Measurements from ENCODE around the gene PIAS2. TPM values are rescaled to one million over a fixed set of nuclear protein-coding genes. Genes with fewer than 3 reads are reported as not detected.
"Not testable (repeated sequence)": the region's sequence is repeated elsewhere in the genome, so short reads cannot be mapped to it uniquely, and the experiment has no call there.

PIAS2 gene
- total and polyA plus RNA-seq, 7 donors, result 5.5 to 66.7 (median 44.8) TPM

GRCh38 chr18:46842583-46842982 lies 74.7 kb downstream of the PIAS2 start:
- Histone ChIP-seq H3K4me1 (peaks cover 7% of the 10 kb centered on the region), H3K27me3 (ENCODE audit: insufficient read depth in 3 of 3, low read length in 2 of 3) (no peaks in the 10 kb centered on the region), H3K9me3 (no peaks in the 10 kb centered on the region), H3K4me3 (no peak overlapping the region), H3K36me3 (ENCODE audit: insufficient read depth in 1 of 2, low read depth in 1 of 2) (peaks cover 0 to 16% of the 10 kb centered on the region in 2 donors), H3K27ac (no peak overlapping the region)
- 92 to 94% (median 92%) methylated on average over 5 of the region's 5 CpGs for WGBS, 3 donors
- DNase-seq, result no peak
- no peak for ATAC-seq
- TF ChIP-seq CTCF (IDR thresholded peaks at IDR 0.05), result no peak
- intact Hi-C loops (cut with DNase I), result no loop called here

DNA sequence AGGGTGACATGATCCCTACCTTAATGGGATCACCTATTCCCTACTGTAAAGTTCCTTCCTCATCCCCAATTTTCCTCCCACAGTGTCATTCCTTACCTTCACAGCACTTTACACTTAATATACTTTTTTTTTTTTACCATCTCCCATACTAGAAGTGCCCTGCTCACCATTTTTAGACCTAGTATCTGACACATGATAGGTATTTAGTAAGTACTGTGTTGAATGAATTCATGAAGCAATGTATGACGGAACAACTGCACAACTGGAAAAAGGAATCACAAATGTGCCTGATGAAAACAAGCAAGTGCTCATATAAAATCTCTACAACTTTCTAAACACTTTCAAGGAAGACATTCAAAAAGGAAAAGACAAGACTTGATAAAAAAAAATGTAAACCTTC lies 83.4 kb downstream of the PIAS2 start:
- Histone ChIP-seq H3K9me3 (no peaks in the 10 kb centered on the region), H3K27me3 (ENCODE audit: insufficient read depth in 3 of 3, low read length in 2 of 3) (no peaks in the 10 kb centered on the region), H3K4me3 (no peak overlapping the region), H3K36me3 (ENCODE audit: insufficient read depth in 1 of 2, low read depth in 1 of 2) (peaks cover 3 to 33% of the 10 kb centered on the region in 2 donors), H3K27ac (no peak overlapping the region), H3K4me1 (peaks cover 3% of the 10 kb centered on the region)
- WGBS, 3 donors, result 53 to 60% (median 54%) methylated on average over 1 of the region's 1 CpG
- ATAC-seq, result peak; percentile 37 to 70 (median 63)
- no peak for DNase-seq
- no peak for TF ChIP-seq CTCF (IDR thresholded peaks at IDR 0.05)
- intact Hi-C loops (cut with DNase I), result no loop called here

DNA sequence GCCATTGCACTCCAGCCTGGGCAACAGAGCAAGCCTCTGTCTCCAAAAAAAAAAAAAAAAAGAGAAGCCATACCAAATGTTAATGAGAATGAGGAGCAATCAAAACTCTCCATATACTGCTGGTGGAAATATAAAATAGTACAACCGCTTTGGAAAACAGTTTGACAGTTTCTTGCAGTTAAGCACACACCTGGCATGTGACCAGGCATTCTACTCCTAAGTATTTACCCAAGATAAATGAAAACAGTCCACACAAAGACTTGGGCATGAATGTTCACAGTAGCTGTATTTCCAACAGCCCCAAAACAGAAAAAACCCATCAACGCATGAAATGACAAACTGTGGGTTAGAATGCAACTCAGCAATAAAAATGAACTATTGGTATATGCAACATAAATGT lies 84.5 kb downstream of the PIAS2 start:
- no peak overlapping the region for H3K4me3 ChIP-seq
- no peaks in the 10 kb centered on the region for H3K27me3 ChIP-seq (ENCODE audit: insufficient read depth in 3 of 3, low read length in 2 of 3)
- H3K9me3 ChIP-seq, result no peaks in the 10 kb centered on the region
- no peak for DNase-seq
- peaks cover 3% of the 10 kb centered on the region for H3K4me1 ChIP-seq
- 95 to 99% (median 96%) methylated on average over 2 of the region's 2 CpGs for WGBS, 3 donors
- H3K27ac ChIP-seq, result no peak overlapping the region
- no peak for ATAC-seq
- peaks cover 6 to 44% of the 10 kb centered on the region in 2 donors for H3K36me3 ChIP-seq (ENCODE audit: insufficient read depth in 1 of 2, low read depth in 1 of 2)
- no peak for TF ChIP-seq CTCF (IDR thresholded peaks at IDR 0.05)
- intact Hi-C loops (cut with DNase I), result no loop called here

GRCh38 chr18:46832422-46832821 lies 84.9 kb downstream of the PIAS2 start:
- H3K27me3 ChIP-seq (ENCODE audit: insufficient read depth in 3 of 3, low read length in 2 of 3); DNase-seq; H3K4me3 ChIP-seq; H3K4me1 ChIP-seq; H3K27ac ChIP-seq; H3K9me3 ChIP-seq; intact Hi-C loops (cut with DNase I): not testable (repeated sequence)
- peak in 3 of 4 donors; percentile 42 to 65 (median 48) for ATAC-seq
- 87 to 95% (median 91%) methylated on average over 5 of the region's 5 CpGs for WGBS, 3 donors
- peaks cover 7 to 48% of the 10 kb centered on the region in 2 donors for H3K36me3 ChIP-seq (ENCODE audit: insufficient read depth in 1 of 2, low read depth in 1 of 2)

GRCh38 chr18:46831434-46831833 lies 85.9 kb downstream of the PIAS2 start:
- ATAC-seq (no peak), DNase-seq (no peak)
- no peak overlapping the region for H3K27ac ChIP-seq
- H3K36me3 ChIP-seq (ENCODE audit: insufficient read depth in 1 of 2, low read depth in 1 of 2), result peaks cover 7 to 55% of the 10 kb centered on the region in 2 donors
- no peak overlapping the region for H3K4me3 ChIP-seq
- H3K4me1 ChIP-seq, result peaks cover 3% of the 10 kb centered on the region
- H3K27me3 ChIP-seq (ENCODE audit: insufficient read depth in 3 of 3, low read length in 2 of 3), result no peaks in the 10 kb centered on the region
- intact Hi-C loops (cut with DNase I), result no loop called here
- TF ChIP-seq CTCF (IDR thresholded peaks at IDR 0.05), result no peak
- H3K9me3 ChIP-seq, result no peaks in the 10 kb centered on the region
